Peyer's patch (tissue), 4 donors: Measurements from ENCODE around the gene PPP1R16B.

ENCODE experiments used
- CTCF ChIP-seq, 6 experiments: fragments of 450-650 bp in 4 of 6; fragments of 200-600 bp in 2 of 6; sonication (generic) in 1 of 6; IDR thresholded peaks; one replicate each; pipeline ENCODE4 v1.5.1; 2017 to 2019; ENCODE audit warnings: antibody characterized with exemption in 6 of 6, mild to moderate bottlenecking in 3 of 6, moderate library complexity in 1 of 6
- POLR2A ChIP-seq, 2 donors: fragments of 450-650 bp; IDR thresholded peaks; one replicate each; pipeline ENCODE4 v1.5.1; 2017; ENCODE audit warnings: antibody characterized with exemption in 2 of 2, mild to moderate bottlenecking in 2 of 2, moderate library complexity in 2 of 2

GRCh38 chr20:38764567-38765318 is 40.8 kb upstream of the PPP1R16B start:
- TF ChIP-seq POLR2A (IDR thresholded peaks at IDR 0.05) (no peak), CTCF (IDR thresholded peaks at IDR 0.05) (no peak)
